SH-SY5Y (cell line): ENCODE results near the gene CARD11.
A peak's percentile ranks its signal among the peaks of the same experiment; 100 is the strongest.

Experiments
- GATA2 ChIP-seq: IDR thresholded peaks from 2 replicates; pipeline ENCODE4 v1.6.1; 2011; ENCODE audit warnings: mild to moderate bottlenecking, low read depth, low read length
- GATA3 ChIP-seq: IDR thresholded peaks from 2 replicates; pipeline ENCODE4 v1.6.1; 2011; ENCODE audit warnings: low read depth, mild to moderate bottlenecking, low read length, moderate library complexity

CARD11 gene

DNA sequence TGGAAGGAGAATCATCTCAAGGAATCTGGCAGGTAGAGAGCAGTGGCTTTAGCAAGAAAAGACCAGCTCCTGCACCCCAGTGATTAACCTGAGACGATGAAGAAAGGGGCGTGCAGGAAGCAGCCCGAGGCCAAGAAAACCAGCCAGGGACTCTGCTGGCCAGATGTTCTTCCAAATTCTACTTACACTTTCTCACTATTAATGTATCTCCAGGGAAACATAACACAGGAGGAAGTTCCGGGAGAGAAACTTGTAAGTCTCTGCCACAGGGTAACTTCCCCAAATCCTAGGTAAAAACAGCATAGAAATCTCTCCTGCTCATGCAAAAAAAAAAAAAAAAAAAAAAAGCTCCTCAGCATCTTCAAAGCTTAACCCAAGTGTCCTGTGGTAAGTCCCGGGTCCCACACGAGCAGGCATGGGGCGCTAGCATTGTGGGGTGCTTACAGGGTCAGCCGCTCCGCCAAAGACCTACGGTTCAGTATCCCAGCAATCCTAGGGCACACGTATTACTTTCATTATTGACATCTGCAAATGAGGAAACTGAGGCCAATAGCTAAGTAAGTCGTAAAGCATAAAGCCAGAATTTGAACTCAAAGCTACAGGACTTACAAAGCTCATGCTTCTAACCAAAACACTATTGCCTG, 102.3 kb downstream of the CARD11 start:
- TF ChIP-seq GATA2 = no peak
- no peak for TF ChIP-seq GATA3

DNA sequence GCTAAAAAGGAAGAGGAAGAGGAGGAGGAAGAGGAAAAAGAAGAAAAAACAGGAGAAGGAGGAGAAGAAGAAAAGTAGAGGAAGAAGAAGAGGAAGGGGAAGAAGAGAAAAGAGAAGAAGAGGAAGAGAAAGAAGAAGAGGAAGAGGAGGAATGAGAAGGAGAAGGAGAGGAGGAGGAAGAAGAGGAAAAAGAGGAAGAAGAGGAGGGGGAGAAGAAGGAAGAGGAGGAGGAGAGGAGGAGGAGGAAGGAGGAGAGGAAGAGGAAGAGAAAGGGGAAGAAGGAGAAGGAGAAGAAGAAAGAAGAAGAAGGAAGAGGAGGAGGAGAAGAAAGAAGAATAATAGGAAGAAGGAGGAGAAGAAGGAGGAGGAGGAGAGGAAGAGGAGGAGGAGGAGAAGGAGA, 103.2 kb downstream of the CARD11 start:
- TF ChIP-seq GATA3 (no peak), GATA2 (no peak)

DNA sequence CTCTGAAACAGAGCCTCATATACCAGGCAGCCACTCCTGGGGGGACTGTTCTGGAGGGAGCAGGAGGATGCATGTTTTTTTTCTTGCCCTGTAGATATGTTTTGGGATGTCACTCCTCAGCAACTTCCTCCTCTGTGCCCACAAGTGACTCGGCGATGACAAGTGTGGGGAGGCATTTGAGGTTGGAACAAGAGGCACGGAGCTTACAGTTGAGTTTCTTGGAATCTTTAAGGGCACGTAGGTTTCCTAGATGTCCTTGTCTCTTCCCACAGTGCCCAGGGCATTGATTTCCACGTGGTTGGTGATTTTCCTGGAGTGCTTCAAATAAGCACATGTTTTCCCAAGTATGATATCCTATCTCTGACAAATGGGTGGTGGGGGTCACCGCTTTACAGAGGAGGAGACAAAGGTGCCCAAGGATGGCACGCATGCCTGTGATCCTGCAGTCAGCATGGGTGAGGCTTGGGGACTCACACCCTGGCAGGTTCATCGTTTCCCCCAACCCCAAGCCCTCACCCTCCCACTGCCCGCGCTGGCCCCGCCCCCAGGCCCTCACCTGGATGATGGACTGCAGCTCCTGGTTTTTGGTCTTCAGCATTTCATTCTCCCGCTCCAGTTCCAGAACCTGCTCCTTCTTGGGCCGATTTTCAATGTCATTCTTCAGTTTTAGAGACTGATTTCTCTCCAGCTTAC, 104.3 kb downstream of the CARD11 start:
- no peak for TF ChIP-seq GATA2
- TF ChIP-seq GATA3 = no peak

DNA sequence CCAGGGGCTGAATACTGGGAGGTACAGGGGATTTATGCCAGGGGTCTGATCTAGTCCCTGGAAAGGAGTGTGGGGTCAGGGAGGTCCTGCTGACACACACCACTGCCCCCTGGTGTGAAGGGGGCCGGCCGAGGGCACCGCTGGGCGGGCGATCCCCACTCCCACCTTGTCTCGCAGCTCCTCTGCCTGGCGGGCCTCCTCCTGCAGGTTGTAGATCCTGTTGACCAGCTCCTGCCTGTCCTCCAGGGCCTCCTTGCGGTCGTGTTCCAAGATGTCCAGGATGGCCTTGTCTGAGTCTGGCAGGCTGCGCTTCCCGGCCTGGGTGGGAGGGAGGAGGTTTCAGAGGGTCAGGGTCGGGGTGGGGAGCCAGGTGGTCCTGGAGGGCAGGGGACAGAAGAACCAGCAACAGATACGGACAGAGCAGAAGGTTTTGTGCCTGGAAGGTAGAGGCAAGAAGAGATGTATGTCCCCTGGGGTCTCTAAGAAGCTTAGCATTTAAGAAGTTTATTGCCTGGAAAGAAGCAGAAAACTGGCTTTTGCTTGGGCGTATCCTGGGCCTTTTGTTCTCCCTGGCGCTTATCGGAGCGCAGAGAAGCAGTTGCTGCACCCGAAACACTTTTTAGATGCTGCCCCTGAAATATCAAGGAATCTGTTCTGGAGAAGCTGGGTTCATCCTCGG, 105.0 kb downstream of the CARD11 start:
- no peak for TF ChIP-seq GATA2
- no peak for TF ChIP-seq GATA3

DNA sequence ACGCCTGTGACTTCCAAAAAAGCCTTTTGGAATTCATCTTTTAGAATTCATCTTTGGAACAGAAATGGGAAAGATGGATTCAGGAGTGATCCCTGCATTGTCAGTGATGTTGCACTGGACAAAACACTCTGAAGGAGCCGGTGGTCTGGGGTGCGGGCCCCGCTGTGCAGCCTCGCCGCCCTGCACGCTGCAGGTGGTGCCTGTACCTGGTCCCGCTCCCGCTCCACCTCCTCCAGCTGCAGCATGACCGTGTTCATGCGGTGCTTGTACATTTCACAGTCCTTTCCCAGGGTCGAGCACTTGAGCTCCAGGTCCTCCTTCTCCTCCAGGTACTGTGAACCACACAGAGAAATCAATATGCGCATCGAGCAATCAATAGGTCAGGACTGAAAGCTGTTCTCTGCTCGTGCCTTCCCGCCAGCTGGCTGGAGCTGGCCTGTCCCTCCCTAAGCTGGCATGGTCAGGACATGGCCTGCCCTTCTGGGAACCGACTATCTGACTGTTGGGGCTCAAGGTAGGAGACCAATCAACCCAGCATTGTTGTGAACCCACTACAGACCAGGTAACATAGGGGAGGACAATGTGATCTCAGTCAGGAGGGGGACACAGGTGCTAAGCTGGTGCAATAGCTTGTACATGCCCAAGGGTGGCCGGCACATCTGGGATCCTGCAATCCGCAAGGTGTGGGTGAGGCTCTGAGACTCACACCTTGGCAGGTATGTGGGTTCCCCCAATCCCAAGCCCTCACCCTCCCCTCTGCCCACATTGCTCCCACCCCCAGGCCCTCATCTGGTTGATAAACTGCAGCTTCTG, 105.8 kb downstream of the CARD11 start:
- TF ChIP-seq GATA3 (no peak), GATA2 (no peak)

DNA sequence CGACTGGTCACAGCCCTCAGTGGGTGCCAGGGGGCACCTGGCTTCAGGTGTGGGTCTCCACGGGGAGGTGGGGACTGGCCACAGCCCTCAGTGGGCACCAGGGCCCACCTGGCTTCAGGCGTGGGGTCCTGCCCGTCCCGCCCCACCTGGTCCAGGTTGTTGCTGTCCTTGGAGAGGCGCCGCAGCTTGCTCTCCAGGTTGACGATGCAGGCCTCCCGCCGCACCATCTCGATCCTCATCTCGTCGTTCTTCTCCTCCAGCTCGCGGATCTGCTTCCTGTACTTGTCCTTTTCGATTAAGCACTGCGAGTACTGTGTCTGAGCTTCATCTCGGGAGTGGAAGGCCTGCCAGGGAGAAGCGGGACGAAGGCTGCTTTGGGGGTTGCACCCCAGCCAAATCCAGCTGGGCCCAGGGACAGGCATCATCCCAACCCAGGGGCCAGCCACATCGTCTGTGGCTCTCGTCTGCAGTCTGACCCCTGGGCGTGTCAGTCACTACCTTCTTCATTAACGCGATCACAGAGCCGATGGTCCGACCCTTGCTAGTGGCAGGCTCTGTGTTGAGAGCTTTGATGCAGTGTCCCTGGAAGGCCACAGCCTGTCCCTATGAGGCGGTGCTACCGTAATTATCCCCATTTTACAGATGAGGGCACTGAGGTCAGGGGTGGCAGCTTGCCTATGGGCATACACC, 106.6 kb downstream of the CARD11 start:
- TF ChIP-seq GATA3 (no peak), GATA2 (no peak)

DNA sequence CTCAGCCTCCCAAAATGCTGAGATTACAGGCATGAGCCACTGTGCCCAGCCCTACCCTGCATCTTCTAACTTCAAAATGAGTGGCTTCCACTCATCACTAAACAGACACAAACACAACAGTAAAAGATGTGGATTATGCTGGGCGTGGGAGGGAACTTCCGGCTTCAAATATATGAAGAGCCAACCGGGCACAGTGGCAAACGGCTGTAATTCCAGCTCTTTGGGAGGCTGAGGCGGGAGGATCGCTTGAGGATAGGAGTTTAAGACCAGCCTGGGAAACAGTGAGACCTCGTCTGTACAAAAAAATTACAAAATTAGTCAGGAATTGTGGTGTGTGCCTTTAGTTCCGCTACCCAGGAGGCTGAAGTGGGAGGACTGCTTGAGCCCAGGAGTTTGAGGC, 107.4 kb downstream of the CARD11 start:
- no peak for TF ChIP-seq GATA2
- TF ChIP-seq GATA3 = no peak

DNA sequence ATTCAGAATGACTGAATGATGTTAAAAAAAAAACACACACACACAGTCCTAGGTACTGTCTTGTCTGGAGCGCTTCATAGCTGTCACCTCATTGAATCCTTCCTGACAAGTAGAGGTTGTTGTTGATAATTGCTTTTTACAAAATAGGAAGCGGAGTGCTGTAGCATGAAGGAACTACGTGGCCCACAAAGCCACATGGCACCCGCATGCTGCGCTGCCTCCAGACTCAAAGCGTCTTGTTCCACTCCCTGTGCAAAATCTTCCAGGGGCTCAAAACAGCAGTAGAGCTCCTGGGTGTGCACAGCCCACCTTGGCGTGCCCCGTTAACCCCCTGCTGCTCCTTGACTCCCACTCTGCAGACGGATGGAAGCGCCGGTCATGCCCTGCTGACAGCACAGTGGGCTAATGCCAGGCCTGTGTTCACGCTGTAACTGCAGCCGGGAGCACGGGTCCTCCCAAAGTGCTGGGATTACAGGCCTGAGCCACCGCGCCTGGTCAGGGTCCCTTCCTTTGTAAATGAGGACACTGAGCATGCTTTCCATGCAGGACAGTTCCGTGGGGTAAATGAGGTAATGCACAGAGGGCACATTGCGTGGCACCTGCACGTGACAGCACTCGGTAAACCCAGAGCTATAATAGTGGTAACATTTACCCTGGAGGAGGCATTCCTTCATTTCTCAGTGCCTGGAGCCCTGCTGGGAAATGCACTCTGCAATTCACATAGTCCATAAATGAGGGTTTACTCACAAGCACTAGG, 108.5 kb downstream of the CARD11 start:
- TF ChIP-seq GATA2 (no peak), GATA3 (no peak)

DNA sequence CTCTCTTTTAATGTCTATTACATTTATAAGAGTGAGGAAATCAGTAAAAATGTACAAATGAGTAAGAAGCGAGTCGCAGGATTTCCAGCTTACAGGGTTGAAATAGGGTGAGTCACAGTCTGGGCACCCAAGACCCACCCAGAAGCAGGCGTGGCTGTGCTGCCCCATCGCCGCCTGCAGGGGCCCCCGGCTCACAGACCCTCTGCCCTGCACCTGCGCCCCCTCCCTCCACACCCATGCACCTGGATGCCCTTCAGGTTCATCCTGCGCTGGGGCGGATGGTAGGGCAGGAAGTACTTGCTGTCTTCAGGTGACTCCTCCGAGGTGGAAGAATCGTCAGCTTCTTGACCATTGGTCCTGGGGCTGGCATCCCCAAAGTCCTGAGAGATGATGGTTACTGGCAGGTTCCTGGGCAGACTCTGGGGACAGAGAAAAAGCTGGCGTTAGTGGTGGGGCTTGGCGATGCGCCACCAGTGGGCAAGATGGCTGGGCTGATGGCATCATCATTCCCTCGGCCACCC, 109.4 kb downstream of the CARD11 start:
- no peak for TF ChIP-seq GATA2
- no peak for TF ChIP-seq GATA3

DNA sequence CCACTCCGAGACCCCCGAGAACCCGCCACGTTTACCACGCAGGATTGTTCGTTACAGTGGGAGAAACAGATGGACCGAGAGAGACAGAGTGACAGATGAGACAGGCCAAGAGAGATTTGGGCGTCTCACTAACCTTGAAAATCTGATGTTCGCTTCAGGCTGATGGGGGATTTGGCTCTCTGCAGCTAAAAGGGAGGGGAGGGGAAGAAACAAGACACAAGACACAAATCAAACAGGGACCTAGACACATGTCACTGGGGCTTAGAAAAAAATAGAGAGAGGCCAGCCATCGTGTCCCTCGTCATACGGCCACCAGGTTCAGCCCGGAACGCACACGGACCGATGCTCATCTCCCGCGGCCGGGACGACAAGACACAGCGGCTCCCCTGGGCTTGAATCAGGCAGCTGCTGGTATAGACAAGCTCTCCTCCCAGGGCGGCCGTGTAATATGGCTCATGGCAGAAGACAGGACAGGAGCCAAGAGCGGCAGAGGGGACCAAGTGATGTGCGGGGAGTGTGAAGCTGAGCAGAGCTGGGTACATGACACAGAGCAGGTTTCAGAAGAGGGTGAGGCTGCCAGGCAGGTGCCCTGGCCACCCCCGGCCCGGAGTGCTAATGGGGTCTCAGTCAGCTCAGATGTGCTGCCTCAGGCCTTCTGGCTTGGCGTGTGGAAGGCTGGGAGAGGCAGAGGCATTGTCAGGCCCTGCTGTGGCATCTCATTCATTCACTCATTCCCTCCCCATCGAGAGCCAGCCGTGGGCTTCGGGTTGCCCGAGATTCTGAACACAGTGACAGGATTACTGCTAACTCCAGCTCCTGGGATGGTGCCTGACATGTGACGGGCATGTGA, 111.0 kb downstream of the CARD11 start:
- TF ChIP-seq GATA2 (peak; percentile 20; the same call in 1 of the 2 replicates), GATA3 (no peak)

DNA sequence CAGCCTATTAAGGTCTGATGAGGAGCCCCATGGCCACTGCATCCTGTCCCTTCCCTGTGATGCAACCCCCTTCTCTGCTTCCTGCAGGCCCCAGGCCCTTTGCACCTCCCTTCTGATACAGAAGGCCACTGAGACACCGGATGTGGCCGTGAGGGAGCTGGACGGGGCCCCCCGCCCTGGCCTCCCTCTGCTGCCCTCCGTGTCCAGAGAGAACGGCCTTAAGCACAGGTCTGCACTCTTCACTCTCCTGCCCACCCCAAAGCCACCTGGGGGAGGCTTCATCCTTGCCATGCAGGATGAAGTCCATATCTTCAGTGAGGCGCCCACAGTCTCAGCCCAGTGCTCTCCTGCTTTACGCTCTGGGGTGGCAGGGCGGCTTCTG, 112.6 kb downstream of the CARD11 start:
- no peak for TF ChIP-seq GATA2
- no peak for TF ChIP-seq GATA3

DNA sequence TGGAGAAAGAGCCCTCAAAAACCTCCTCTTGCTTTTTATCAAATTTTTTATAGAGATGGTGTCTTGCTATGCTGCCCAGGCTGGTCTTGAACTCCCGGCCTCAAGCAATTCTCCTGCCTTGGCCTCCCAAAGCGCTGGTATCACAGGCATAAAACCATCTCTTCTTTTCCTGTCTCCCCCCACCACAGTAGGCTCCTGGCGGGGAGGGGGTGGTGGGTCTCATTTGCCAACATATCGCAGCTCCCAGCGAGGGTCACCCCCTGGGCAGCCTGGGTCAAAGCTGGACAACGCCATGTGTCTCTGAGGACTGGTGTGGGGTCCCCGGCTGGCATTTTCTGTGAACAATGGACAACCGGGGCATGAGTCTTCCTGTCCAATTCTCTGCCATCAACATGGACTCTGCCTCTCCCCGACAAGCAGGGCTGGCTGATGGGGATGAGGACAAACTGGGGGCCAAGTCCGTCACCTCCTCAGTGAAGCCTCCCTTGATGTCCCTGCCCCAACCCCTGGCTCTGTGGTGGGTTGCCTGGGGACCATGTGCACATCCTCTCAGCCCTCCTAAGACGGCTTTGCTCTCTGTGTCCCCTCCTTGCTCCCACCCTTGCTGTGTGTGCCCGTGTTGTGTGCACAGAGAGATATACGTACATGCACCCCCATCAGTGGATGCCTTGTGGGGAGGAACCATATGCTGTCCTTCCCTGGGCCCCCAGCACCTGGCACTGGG, 113.2 kb downstream of the CARD11 start:
- TF ChIP-seq GATA3 (no peak), GATA2 (no peak)
